ENCODE results near the gene CC2D2B. TPM values are rescaled to one million over a fixed set of nuclear protein-coding genes. Genes with fewer than 3 reads are reported as not detected.

The CC2D2B gene
- total and polyA plus RNA-seq, 2 of the 8 experiments (the other 6 are each of a cell fraction or from before 2014, with no cell fraction given) = 0.09 to 0.71 TPM

DNA sequence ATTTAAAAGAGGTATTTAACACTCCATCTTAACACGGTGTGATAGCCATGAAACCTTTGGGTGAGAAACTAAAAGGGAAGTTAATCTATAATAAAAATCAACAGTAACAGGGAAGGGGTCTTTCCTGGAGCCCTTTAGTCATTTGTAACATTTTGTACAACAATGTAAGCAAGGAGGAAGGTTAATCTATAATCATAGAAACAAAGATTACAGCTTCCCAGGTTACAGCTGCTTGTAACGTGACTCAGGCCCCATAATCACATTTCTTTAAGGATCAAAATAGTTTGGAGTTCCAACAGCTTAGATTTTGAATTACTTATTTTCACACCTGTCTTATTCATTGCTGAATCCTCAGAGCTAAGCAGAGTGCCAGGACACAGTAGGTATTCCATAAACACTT is 17.9 kb upstream of the CC2D2B start:
- no peak overlapping the region for H4K91ac ChIP-seq (replicated peaks; ENCODE audit: insufficient read length, low read length)
- H3K9me3 ChIP-seq (ENCODE audit: insufficient read depth in 2 of 2, low read depth in 1 of 2, low read length in 1 of 2) = no peaks in the 10 kb centered on the region
- H2BK15ac ChIP-seq (ENCODE audit: low read length) = no peak overlapping the region
- no peaks in the 10 kb centered on the region for H4K20me1 ChIP-seq (replicated peaks in 1 of 2; ENCODE audit: control insufficient read depth in 1 of 2, insufficient read depth in 2 of 2, low read length in 2 of 2)
- no peak overlapping the region for H3K4me2 ChIP-seq (ENCODE audit: insufficient read depth in 1 of 2, low read depth in 2 of 2, low read length in 2 of 2)
- no peaks in the 10 kb centered on the region for H3K79me2 ChIP-seq (ENCODE audit: control insufficient read depth in 1 of 2, insufficient read depth in 2 of 2, low read length in 2 of 2)
- DNase-seq (ENCODE audit: low read depth in 1 of 2, low spot score in 2 of 2) (no peak), FAIRE-seq (no peak)
- no peak overlapping the region for H3K4ac ChIP-seq (replicated peaks; ENCODE audit: insufficient read length, low read depth, low read length)
- peaks cover 0 to 3% (median 0%) of the 10 kb centered on the region in 4 experiments; a peak in 1 of 8 replicates for H3K36me3 ChIP-seq (ENCODE audit: control insufficient read depth in 2 of 4, insufficient read depth in 4 of 4, low read length in 3 of 4)
- H3K4me3 ChIP-seq (ENCODE audit: extremely low read depth in 1 of 4, insufficient read depth in 2 of 4, low read depth in 3 of 4, low read length in 4 of 4) = no peak overlapping the region
- no peak overlapping the region for H3K27ac ChIP-seq (ENCODE audit: low read depth, low read length)
- H3K27me3 ChIP-seq (replicated peaks in 1 of 4; ENCODE audit: control insufficient read depth in 3 of 4, extremely low read depth in 1 of 4, insufficient read depth in 3 of 4, low read length in 3 of 4) = no peaks in the 10 kb centered on the region
- H2BK5ac ChIP-seq (ENCODE audit: low read depth, low read length) = no peak overlapping the region
- H2BK120ac ChIP-seq (replicated peaks; ENCODE audit: low read depth, low read length) = no peak overlapping the region
- H4K5ac ChIP-seq (ENCODE audit: insufficient read length, low read depth, low read length) = no peak overlapping the region
- no peak overlapping the region for H2BK20ac ChIP-seq (ENCODE audit: low read length)
- ChIA-PET POLR2A (ENCODE audit: partially characterized antibody) (interaction anchor here (0.8 kb wide), 1 partner anchor 13 kb away, joined by 3 read pairs; no protein-coding TSS in a partner anchor), CTCF (ENCODE audit: partially characterized antibody) (interaction anchor here (0.9 to 1.1 kb wide), 2 partner anchors 30 to 32 kb away, joined by 3 read pairs; no protein-coding TSS in a partner anchor)
- no peak overlapping the region for H4K8ac ChIP-seq (ENCODE audit: extremely low read depth, insufficient read depth, low read length)
- H2AFZ ChIP-seq (ENCODE audit: low read length) = no peak overlapping the region
- TF ChIP-seq SUZ12 (IDR thresholded peaks at IDR 0.05; ENCODE audit: low read length) (no peak), CTCF (IDR thresholded peaks at IDR 0.05; ENCODE audit: control extremely low read depth in 1 of 3, insufficient read depth in 1 of 3, low read depth in 1 of 3, low read length in 3 of 3) (no peak), BACH1 (IDR thresholded peaks at IDR 0.05; ENCODE audit: low read length) (no peak), CHD2 (IDR thresholded peaks at IDR 0.05; ENCODE audit: low read length) (no peak), RFX5 (IDR thresholded peaks at IDR 0.05; ENCODE audit: borderline replicate concordance, low read depth, low read length) (no peak), USF2 (IDR thresholded peaks at IDR 0.05; ENCODE audit: low read length) (no peak), CBX5 (IDR thresholded peaks at IDR 0.05; ENCODE audit: low read depth, low read length) (no peak), CEBPB (IDR thresholded peaks at IDR 0.05; ENCODE audit: low read depth, low read length) (no peak), GTF2F1 (IDR thresholded peaks at IDR 0.05; ENCODE audit: borderline replicate concordance, low read depth, low read length) (no peak), KDM1A (IDR thresholded peaks at IDR 0.05; ENCODE audit: borderline replicate concordance, low read length) (no peak)
- no peak overlapping the region for H2AK5ac ChIP-seq (ENCODE audit: low read depth, low read length)
- no peaks in the 10 kb centered on the region for H3K79me1 ChIP-seq (ENCODE audit: low read depth, low read length)
- H3K9ac ChIP-seq (replicated peaks in 1 of 4; ENCODE audit: extremely low read depth in 1 of 4, low read depth in 3 of 4, low read length in 3 of 4) = no peak overlapping the region
- no peaks in the 10 kb centered on the region for H3K4me1 ChIP-seq (replicated peaks in 1 of 4; ENCODE audit: control insufficient read depth in 3 of 4, insufficient read depth in 4 of 4, low read length in 3 of 4)
- H3K14ac ChIP-seq (ENCODE audit: insufficient read length) = no peak overlapping the region
- 79% methylated on average over 2 of the region's 2 CpGs; no CpG with 5 or more reads in 1 of the 2 experiments for WGBS, 2 experiments (ENCODE audit: extremely low coverage in 1 of 2, insufficient coverage in 1 of 2, insufficient read length in 1 of 2, insufficient replicate concordance in 2 of 2, low coverage in 1 of 2, low lambda C conversion rate in 2 of 2, missing lambda C conversion rate in 1 of 2)
- no peak overlapping the region for H2BK12ac ChIP-seq (ENCODE audit: low read depth, low read length)
- no peak overlapping the region for H3K23ac ChIP-seq (ENCODE audit: insufficient read length)
- H3K18ac ChIP-seq (ENCODE audit: extremely low read depth, low read length) = no peak overlapping the region
- no peaks in the 10 kb centered on the region for H3K23me2 ChIP-seq (ENCODE audit: low read depth, low read length)
- no peak overlapping the region for H3K56ac ChIP-seq (replicated peaks; ENCODE audit: insufficient read length, low read depth, low read length)

Measured in H1 (cell line).